ENCODE results near the gene EXD1.

GRCh38 chr15:41269887-41270286 lies 39.3 kb upstream of the EXD1 start:
- TF ChIP-seq POLR2A (IDR thresholded peaks at IDR 0.05; ENCODE audit: low read length) (no peak), GATA1 (IDR thresholded peaks at IDR 0.05; ENCODE audit: low read depth, low read length) (no peak)

All from erythroblast (primary cell).